ENCODE data around the gene ITGA5.

The ITGA5 gene

GRCh38 chr12:54419088-54419887, at the start of gene ITGA5:
Gene ITGA5 (minus strand): TSS chr12:54419266. CDS start chr12:54419198, 68 bp downstream.
- peak; percentile 60 for DNase-seq (ENCODE audit: low read depth)

- DNase-seq (ENCODE audit: low read depth) = no peak
Observed at GRCh38 chr12:54465857-54466523, 46.9 kb upstream of the ITGA5 start.

- peak; percentile 7 for DNase-seq (ENCODE audit: low read depth)
Observed at GRCh38 chr12:54463484-54463883, 44.4 kb upstream of the ITGA5 start.

- peak; percentile 92 for DNase-seq (ENCODE audit: low read depth)
Observed at GRCh38 chr12:54463034-54463433, 44.0 kb upstream of the ITGA5 start.

GRCh38 chr12:54460317-54460923, 41.4 kb upstream of the ITGA5 start:
- DNase-seq (ENCODE audit: low read depth) = no peak

- DNase-seq (ENCODE audit: low read depth) = peak; percentile 10
Observed at GRCh38 chr12:54459355-54459754, 40.3 kb upstream of the ITGA5 start.

- DNase-seq (ENCODE audit: low read depth) = no peak
Observed at GRCh38 chr12:54455760-54456469, 36.8 kb upstream of the ITGA5 start.

- DNase-seq (ENCODE audit: low read depth) = no peak
Observed at GRCh38 chr12:54452628-54453027, 33.6 kb upstream of the ITGA5 start.

- no peak for DNase-seq (ENCODE audit: low read depth)
Observed at GRCh38 chr12:54448344-54448743, 29.3 kb upstream of the ITGA5 start.

- no peak for DNase-seq (ENCODE audit: low read depth)
Observed at GRCh38 chr12:54447917-54448316, 28.9 kb upstream of the ITGA5 start.

- no peak for DNase-seq (ENCODE audit: low read depth)
Observed at GRCh38 chr12:54444206-54444605, 25.1 kb upstream of the ITGA5 start.

GRCh38 chr12:54443446-54443845, 24.4 kb upstream of the ITGA5 start:
- no peak for DNase-seq (ENCODE audit: low read depth)

GRCh38 chr12:54442961-54443360, 23.9 kb upstream of the ITGA5 start:
- DNase-seq (ENCODE audit: low read depth) = no peak

- DNase-seq (ENCODE audit: low read depth) = no peak
Observed at GRCh38 chr12:54442099-54442498, 23.0 kb upstream of the ITGA5 start.

GRCh38 chr12:54439521-54440255, 20.6 kb upstream of the ITGA5 start:
- DNase-seq (ENCODE audit: low read depth) = peak; percentile 79

- DNase-seq (ENCODE audit: low read depth) = no peak
Observed at GRCh38 chr12:54439096-54439495, 20.0 kb upstream of the ITGA5 start.

GRCh38 chr12:54438517-54438916, 19.5 kb upstream of the ITGA5 start:
- no peak for DNase-seq (ENCODE audit: low read depth)

- no peak for DNase-seq (ENCODE audit: low read depth)
Observed at GRCh38 chr12:54437697-54438096, 18.6 kb upstream of the ITGA5 start.

- DNase-seq (ENCODE audit: low read depth) = no peak
Observed at GRCh38 chr12:54437243-54437642, 18.2 kb upstream of the ITGA5 start.

- no peak for DNase-seq (ENCODE audit: low read depth)
Observed at GRCh38 chr12:54432815-54433164, 13.7 kb upstream of the ITGA5 start.

- DNase-seq (ENCODE audit: low read depth) = peak; percentile 84
Observed at GRCh38 chr12:54431911-54432814, 13.1 kb upstream of the ITGA5 start.
